ENCODE data around the gene ALOX5AP. TPM values are rescaled to one million over a fixed set of nuclear protein-coding genes. Genes with fewer than 3 reads are reported as not detected.

ALOX5AP gene
- 13.3 TPM for total RNA-seq

DNA sequence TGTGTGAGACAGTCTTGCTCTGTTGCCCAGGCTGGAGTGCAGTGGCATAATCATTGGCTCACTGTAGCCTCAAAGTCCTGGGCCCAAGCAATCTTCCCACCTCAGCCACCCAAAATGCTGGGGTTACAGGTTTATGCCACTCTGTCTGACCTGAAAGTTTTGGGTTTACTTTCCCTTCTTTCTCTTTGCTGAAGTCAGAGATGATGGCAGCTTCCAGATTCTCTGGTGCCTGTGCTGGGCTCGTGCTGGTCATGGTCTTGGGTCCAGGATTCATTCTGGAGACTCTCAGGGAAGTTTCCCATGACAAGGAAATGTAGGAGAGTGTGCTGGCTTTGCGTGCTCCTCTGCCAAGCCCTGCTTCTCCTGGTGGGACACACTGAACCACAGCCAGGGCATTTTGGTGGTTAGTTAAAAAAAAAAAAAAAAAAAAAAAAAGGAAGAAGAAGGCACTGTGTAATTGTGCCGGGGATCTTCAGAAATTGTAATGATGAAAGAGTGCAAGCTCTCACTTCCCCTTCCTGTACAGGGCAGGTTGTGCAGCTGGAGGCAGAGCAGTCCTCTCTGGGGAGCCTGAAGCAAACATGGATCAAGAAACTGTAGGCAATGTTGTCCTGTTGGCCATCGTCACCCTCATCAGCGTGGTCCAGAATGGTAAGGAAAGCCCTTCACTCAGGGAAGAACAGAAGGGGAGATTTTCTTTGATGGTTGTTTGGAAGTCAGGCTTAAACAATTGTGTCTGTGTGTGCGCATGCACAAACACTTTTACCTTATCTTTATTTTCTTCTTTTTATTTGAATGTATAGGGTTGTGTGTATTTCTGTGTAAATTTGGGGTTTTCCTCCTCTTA, at the start of gene ALOX5AP:
Gene ALOX5AP (plus strand): TSS at position 519 of the 847 bp plus-strand sequence. CDS start 63 bp downstream, at position 582.
- no peak for DNase-seq

GRCh38 chr13:30685987-30686386, 49.4 kb upstream of the ALOX5AP start:
- DNase-seq = no peak

- no peak for DNase-seq
These were observed 47.7 kb upstream of the ALOX5AP start for GRCh38 chr13:30687601-30688000.

DNA sequence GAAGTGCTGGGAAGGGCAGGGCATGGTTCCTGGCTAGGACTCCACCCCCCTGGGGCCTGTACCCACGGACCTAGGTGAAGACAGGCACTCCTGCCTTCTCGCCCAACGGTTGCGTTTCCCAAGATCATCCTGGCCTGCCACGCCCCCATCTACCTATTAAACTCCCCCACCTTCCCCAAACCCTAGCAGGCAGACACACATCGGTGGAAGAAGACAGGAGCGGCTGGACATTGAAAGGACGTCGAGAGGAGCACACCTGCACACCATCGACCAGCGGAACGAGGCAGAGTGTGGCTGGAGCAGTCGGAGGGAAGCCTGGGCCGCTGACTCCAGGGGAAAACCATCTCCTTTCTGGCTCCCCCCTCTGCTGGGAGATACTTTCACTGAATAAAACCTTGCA, 45.6 kb upstream of the ALOX5AP start:
- DNase-seq = no peak

GRCh38 chr13:30690282-30691188, 44.8 kb upstream of the ALOX5AP start:
- peak; percentile 96 for DNase-seq

DNA sequence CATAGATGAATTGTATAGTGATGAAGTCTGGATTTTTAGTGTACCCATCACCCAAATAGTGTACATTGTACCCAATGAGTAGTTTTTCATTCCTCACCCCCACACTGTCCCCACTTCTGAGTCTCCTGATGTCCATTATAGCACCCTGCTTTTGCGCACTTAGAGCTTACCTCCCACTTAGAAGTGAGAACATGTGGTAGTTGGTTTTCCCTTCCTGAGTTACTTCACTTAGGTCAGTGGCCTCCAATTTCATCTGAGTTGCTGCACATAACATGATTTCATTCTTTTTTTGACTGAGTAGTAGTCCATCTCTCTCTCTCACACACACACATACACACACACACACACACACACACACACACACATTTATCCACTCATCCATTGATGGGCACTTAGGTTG, 43.2 kb upstream of the ALOX5AP start:
- no peak for DNase-seq

DNA sequence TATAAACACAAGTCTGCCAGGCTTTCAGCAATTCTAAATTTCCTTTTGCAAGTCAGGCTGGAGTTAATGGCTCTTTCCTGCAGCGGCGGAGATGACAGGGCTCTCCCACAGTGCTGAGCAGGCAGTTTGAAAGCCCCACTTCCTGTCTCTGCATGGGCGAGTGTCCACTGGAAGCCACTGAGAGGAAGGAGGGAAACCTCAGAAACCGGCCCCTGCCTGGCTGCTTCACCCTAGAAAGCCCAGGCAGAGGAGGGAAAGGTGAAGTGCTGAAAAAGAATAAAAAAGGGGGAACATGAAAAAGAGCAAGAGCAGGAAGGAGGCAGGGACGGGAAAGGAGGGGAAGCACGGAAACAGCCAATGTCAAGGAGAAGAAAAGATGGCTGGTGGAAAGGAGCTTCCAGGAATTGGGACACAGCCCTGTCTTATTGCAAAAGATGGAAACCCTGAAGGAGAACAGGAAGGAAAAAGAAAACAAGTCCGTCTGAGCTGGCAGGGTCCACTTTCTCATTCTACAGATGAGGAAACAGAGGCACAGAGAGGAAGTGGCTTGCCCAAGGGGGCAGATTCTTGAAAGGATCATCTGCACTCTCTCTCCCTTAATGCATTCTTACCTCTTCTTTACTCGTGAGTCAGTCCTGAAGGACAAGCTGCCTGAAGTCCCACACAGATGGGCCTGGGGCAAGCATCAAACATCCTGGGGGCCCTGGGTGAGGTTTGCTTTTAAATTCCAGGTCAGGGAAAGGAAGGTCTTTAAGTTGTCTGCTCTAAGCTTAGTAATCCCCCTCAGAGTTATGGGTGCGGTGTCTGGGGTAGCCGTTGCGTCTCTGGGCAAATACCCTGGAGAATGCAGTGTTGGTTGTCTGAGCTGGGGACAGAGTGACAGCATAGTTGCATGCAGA, 38.8 kb upstream of the ALOX5AP start:
- peak; percentile 34 for DNase-seq

DNA sequence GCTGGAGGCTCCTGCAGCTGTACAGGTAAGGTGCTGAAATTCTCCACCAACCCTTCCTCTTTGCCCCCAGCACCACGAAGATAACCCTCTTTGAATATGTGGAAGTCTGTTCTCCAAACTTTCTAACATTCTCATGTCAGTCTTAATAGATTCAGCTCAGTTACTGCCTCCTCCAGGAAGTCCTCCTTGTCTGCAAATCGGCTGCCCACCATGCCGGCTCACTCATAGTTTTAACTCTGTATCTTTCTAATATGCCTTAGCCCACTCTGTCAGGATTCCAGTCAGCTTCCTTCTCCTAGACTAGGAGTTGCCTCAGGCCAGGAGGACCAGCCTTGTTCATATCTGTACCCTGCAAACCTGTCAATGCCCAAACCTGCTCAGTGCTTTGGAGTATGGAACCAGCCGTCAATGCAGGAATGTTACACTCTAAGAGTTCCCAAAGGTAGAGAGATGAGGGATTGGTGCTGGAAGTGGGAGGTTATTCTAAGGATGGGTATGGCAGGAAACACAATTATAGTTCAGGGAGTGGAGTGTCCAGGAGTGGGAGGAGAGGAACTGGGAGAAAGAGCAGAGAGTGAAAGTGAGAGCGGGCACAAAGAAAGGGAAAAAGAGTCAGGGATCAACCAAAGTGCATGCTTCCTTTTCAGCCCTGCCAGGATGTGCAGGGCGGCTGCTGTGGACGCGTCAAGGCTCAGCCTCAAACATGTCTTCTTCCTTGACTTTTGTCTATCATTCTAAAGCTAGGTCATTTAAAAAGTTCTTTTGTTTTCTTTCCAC, 38.0 kb upstream of the ALOX5AP start:
- DNase-seq = no peak

DNA sequence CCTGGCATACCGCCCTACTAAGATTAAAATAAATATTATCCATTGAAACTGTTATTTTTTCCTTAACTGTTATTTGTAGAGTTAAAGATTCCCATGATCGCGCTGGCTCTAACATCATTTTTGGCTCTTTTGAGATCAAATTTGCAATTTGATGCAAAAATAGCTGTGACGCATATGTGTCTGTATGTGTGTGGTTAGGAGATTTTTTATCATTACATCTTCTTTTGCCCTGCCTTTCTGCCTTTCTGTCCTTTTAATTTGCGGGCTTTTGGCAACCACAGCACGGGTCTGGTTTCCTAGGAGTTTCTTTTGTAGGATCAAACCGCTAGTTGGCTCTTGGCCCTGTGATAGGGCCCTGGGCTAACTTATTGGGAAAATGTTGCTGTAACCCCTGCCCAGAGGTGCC, 37.3 kb upstream of the ALOX5AP start:
- peak; percentile 38 for DNase-seq

DNA sequence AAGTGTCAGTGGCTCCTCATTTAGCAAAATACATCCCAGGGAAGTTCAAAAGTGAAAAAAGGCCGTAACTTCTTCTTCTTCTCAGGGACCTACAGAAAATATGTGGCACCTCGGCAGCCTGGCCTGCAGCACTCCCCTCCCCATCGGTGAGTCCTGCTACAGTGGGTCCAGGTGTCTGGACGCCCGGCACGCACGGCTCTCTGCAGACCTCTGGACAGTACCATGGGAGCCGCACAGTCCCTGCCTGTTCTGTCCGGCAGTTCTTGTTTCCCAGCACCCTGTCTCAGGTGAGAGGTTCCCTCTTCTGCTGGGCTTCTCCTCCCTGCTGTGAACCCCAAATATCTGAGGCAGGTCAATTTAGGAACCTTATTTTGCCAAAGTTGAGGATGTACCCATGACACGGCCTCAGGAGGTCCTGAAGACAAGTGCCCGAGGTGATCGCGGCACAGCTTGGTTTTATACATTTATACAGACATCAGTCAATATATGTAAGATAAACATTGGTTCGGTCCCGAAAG, 36.8 kb upstream of the ALOX5AP start:
- no peak for DNase-seq

- DNase-seq = no peak
These were observed 35.0 kb upstream of the ALOX5AP start for GRCh38 chr13:30700364-30700763.

GRCh38 chr13:30702006-30702405, 33.3 kb upstream of the ALOX5AP start:
- DNase-seq = no peak

- no peak for DNase-seq
These were observed 30.7 kb upstream of the ALOX5AP start for GRCh38 chr13:30704596-30704995.

- DNase-seq = no peak
These were observed 29.7 kb upstream of the ALOX5AP start for GRCh38 chr13:30705680-30706079.

DNA sequence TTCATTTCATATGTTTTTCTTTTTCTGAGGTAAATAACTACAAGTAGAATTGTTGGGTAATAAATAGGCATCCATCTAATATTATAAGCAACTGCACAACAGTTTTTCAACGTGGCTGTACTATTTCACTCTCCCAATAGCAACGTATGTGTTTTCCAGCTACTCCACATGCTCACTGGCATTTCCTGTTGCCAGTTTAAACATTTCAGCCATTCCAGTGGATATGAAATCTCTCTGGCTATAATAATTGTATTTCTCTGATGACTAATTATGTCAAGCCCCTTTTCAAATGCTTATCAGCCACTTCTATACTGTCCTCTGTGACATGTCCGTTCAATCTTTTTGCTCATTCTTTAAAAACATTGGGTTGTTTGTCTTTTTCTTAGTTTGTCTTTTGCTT, 26.8 kb upstream of the ALOX5AP start:
- no peak for DNase-seq

DNA sequence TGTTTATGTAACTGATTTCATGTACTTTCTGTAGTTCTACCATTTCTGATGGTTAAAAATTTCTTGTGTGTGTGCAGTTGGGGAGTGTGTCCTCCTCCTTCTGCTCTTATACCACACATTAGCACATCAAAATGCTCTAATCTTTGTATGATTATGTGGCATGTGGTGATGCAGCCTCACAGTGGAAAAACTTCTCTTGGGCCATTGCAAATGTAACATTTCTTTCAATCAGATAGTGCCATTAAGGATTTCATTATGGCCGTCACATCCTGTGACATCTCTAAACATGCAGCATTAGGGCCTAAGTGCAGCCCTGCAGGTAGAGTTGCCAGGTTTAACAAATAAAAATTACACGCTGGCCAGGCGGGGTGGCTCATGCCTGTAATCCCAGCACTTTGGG, 24.9 kb upstream of the ALOX5AP start:
- no peak for DNase-seq

DNA sequence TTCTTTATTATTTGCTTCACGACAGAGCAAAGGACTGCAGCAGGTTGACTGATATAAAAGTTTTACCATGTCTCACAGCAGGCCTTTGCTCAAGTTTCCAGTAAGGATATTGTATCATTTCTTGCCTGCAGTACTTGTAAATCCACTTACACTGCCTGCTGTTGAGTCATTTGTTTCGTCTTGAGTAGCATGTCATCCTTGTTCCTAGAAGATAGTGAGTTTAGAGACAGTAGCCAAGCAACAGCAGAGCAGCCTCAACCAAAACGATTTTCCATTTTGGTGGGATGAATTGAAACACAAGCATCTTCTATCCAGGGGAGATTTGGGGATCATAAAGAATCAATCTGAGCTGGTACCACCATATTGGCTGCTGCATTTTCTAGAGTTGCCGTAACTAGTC, 24.0 kb upstream of the ALOX5AP start:
- DNase-seq = no peak

DNA sequence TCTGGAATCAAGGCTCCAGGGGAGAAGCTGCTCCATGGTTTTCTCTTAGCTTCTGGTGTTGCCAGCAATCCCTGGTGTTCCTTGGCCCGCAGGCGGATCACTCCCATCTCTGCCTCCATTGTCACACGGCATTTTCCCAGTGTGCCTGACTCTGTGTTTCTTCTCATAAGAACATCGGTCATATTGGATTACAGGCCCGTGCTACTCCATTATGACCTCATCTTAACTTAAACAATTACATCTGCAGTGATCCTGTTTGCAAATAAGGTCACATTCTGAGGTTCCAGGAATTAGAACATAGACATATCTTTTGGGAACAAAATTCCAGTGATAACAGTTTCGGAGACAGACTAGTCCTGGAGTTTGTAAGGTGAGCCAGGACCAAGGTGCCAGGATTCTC, 23.5 kb upstream of the ALOX5AP start:
- no peak for DNase-seq

DNA sequence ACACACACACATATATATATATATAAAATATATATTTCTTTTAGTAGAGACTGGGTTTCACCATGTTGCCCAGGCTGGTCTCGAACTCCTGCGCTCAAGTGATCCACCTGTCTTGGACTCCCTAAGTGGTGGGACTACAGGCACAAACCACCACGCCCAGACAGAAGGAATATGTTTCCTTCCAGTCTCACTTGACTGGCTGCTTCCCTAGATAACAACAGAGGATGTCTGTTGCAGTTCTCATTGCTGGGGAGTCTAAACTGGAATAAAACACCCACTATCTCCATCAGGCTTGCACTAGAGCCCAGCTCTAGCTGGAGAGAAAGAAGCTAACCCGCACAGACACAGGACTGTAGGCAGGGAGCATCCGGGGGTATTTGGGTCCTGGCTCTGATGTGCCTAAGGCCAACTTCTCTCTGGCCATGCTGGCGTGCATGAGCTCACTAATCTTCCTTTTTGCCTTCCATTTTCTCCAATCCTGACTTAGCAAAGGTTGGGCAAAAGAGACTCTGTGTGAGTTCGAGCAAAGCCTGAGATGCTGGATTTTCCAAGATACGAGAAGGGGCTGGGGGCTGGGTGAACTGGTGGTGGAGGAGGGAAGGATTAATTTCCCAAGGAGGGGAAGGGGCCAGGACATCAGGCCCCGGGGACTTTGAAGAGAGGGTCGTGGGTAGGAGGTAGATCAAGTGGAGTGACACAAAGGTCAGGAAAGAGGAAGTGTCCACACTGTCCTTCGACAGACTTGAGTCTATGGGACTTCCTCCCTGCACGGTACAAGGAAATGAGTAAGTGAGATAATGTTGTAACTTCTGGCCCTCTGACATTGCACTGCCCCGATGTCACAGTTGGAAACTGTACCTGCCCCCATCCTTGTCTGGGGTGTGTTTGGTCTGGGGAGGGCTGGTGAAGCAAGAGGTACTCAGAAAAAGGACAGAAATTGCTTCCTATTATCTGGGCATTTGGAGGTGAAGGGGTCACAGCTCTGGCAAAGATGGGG, 22.5 kb upstream of the ALOX5AP start:
- DNase-seq = no peak
